Ectodermal cell (in vitro differentiated cells): ENCODE data around the gene JAG2.

Source experiments
- H3K27ac ChIP-seq: 2 replicates; pipeline ENCODE4 v1.7.0; 2013; ENCODE audit warnings: mild to moderate bottlenecking, low read depth, low read length; ENCODE audit not compliant: insufficient read depth, poor library complexity, severe bottlenecking
- H3K27me3 ChIP-seq: 2 replicates; pipeline ENCODE4 v1.7.0; 2013; ENCODE audit warnings: mild to moderate bottlenecking, low read length; ENCODE audit not compliant: insufficient read depth, control insufficient read depth, poor library complexity, severe bottlenecking
- H3K36me3 ChIP-seq: one replicate; pipeline ENCODE4 v1.7.0; 2013; ENCODE audit warnings: low read length; ENCODE audit not compliant: control insufficient read depth, insufficient read depth
- H3K4me1 ChIP-seq: one replicate; pipeline ENCODE4 v1.7.0; 2013; ENCODE audit warnings: low read length; ENCODE audit not compliant: control insufficient read depth, insufficient read depth
- H3K4me3 ChIP-seq: 2 replicates; pipeline ENCODE4 v1.7.0; 2013; ENCODE audit warnings: low read depth, low read length, control low read depth; ENCODE audit not compliant: insufficient read depth
- H3K9me3 ChIP-seq: 2 replicates; pipeline ENCODE4 v1.7.0; 2013; ENCODE audit warnings: mild to moderate bottlenecking, low read length, moderate library complexity; ENCODE audit not compliant: control insufficient read depth
- WGBS, 2 experiments: methylation state at CpG; one replicate each; pipeline ENCODE4 v1.1.7; 2013; ENCODE audit warnings: missing lambda C conversion rate in 2 of 2; 5-methylcytosine and 5-hydroxymethylcytosine counted together

JAG2 gene

DNA sequence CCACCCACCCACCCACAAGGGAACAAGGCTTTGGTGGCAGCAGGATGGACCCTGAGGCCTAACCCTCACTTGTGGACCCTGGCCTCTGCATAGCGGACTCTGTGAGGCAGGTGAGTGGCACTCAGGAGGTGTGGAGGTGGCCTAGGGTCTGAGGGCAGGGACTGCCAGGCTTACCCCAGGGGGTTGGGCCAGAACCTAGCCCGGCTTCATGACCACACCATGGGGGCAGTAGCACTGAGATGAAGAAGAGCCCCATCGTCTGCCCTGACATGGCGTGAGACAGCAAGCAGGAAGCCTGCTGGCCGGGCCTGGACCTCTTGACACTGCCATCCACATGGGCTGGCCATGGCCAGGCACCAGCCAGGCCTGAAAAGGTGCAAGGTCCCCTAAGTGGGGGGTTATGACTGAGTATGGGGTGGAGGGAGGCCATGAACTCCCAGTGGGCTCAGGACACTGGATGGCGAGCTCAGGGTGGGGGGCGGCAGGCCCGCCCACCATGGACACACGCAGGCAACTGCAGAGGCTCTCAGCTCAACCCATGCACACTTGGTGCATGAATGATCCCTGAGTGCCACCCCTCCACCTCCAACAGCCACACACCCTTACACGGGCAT lies 29.3 kb downstream of the JAG2 start:
- no peaks in the 10 kb centered on the region for H3K27me3 ChIP-seq
- WGBS, 2 experiments: 74 to 77% methylated on average over 10 of the region's 10 CpGs
- no peaks in the 10 kb centered on the region for H3K36me3 ChIP-seq
- H3K4me3 ChIP-seq: no peak overlapping the region
- no peak overlapping the region for H3K27ac ChIP-seq
- no peaks in the 10 kb centered on the region for H3K9me3 ChIP-seq
- no peaks in the 10 kb centered on the region for H3K4me1 ChIP-seq

DNA sequence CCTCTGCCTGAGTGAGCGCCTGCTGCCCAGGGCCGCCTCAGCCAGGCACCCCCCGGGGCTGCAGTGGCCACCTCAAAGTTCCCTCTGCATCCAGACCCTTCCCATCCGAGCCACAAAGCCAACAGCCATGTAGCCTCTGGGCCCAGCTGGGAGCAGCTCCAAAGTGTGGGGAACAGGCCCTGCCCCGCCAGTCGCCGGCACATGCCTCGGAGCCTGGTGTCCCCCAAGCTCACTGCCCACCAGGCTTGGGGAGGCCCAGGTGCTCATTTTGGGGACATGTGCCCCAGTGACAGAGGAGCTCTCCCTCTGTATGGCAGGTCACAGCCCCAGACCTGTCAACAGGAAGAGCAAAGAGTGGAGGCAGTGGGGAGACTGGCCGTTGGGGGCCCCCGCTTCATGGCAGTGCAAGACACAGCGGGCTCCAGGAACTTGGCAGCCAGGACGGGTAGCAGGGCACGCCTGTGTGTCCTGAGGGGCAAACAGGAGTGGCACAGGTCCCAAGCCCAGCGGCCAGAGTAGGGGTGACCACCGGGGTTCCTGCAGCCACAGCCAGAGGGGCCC lies 29.9 kb downstream of the JAG2 start:
- H3K27me3 ChIP-seq: no peaks in the 10 kb centered on the region
- WGBS, 2 experiments: 93 to 94% methylated on average over 15 of the region's 15 CpGs
- no peak overlapping the region for H3K4me3 ChIP-seq
- H3K36me3 ChIP-seq: no peaks in the 10 kb centered on the region
- H3K4me1 ChIP-seq: no peaks in the 10 kb centered on the region
- H3K27ac ChIP-seq: no peak overlapping the region
- no peaks in the 10 kb centered on the region for H3K9me3 ChIP-seq

DNA sequence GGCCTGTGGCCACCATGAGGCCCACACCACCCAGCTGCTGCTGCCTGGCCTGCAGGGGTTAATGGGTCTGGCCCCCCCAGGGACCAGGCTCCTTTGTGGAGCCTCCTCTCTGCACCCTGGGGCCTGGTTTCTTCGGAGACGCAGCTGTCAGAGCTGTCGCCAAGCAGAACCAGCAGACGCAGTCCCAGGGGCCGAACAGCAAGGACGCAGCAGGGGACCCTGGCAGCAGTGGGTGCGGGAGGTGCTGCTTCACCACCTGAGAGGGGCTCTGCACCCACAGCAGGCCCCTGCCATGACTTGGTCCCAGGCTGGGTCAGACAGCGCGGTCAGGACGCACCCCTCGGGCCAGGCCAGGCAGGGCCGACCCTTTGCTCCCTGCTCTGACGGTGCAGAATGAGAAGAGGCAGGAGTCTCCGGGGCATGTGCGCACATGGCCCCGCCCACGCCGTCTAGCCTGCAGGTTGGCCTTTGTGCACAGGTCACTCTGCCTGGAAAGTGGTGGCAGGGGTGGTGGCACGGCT lies 30.5 kb downstream of the JAG2 start:
- Histone ChIP-seq H3K4me3 (no peak overlapping the region), H3K27me3 (no peaks in the 10 kb centered on the region), H3K4me1 (no peaks in the 10 kb centered on the region), H3K9me3 (no peaks in the 10 kb centered on the region), H3K27ac (no peak overlapping the region), H3K36me3 (no peaks in the 10 kb centered on the region)
- WGBS, 2 experiments: 92 to 93% methylated on average over 19 of the region's 19 CpGs

DNA sequence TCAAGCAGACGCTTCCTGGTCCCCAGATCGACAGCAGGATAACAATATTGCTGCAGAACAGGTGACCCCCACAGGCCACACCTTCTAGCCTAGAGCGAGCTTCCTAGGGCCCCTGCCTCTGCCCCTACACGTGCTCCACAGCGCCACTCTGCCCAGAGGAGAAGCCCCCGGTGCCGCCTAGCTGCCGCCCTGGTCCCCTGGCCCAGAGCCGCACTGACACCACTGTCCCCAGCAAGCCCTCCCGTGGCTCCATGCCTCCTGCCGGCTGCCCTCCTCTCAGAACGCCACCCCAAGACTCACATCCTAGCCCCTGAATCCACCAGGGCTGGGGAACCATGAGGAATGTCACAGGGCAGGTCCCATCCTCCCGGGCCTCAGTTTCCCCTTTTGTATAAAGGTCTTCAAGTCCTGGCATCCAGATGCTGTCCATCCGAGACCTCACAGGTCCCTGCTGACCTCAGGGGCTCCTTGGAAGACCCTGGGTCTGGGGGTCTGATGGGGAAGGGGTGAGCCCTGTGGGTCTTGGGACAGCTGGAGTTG lies 31.0 kb downstream of the JAG2 start:
- H3K4me1 ChIP-seq: no peaks in the 10 kb centered on the region
- H3K36me3 ChIP-seq: no peaks in the 10 kb centered on the region
- H3K27me3 ChIP-seq: no peaks in the 10 kb centered on the region
- H3K9me3 ChIP-seq: no peaks in the 10 kb centered on the region
- no peak overlapping the region for H3K27ac ChIP-seq
- no peak overlapping the region for H3K4me3 ChIP-seq
- 87 to 89% methylated on average over 14 of the region's 14 CpGs for WGBS, 2 experiments

DNA sequence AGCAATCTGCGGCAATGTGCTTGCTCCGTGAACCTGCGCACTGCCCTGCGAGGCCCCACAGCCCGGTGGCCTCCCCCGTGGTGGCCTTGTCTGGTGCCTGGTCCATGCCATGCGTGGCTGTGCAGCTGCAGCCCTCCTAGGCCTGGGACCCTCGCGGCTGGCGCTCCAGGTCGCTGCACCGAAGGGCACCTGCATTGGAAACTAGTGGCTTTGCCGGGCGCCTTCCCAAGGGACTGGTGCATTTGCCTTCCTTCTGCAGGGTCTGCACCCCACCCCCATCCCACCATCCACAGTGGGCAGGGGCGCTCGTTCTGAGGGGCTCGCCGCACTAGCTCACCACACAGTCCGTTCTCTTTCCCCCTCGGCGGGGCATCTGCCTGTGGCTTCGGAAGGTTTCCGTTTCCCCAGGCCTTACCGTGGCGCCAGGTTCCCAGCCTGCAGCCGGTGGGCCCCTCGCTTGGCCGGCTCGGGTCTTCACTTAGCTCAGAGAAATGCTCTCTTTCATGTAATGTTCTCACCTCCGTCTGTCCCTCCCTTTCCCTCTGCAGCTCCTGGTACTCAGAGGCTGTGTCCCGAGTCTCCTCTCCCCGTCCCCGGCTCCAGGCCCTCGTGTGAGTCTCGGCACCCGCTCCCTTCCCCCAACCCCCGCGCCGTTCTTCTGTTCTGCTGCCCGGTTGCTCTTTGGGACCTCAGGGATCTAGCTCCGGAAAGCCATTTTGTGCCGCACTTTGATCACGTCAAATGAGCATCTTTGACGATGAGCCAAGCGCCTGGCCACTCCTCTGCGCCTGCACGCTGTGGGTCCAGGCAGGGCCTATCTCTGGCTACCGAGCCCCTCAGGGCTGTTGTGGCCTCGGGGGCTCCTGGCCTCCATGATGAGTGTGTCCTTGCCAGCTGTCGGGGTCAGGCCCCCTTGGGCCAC lies 31.9 kb downstream of the JAG2 start:
- H3K9me3 ChIP-seq: no peaks in the 10 kb centered on the region
- no peaks in the 10 kb centered on the region for H3K4me1 ChIP-seq
- no peaks in the 10 kb centered on the region for H3K27me3 ChIP-seq
- H3K4me3 ChIP-seq: no peak overlapping the region
- no peak overlapping the region for H3K27ac ChIP-seq
- H3K36me3 ChIP-seq: no peaks in the 10 kb centered on the region
- WGBS, 2 experiments: 92 to 93% methylated on average over 50 of the region's 50 CpGs

DNA sequence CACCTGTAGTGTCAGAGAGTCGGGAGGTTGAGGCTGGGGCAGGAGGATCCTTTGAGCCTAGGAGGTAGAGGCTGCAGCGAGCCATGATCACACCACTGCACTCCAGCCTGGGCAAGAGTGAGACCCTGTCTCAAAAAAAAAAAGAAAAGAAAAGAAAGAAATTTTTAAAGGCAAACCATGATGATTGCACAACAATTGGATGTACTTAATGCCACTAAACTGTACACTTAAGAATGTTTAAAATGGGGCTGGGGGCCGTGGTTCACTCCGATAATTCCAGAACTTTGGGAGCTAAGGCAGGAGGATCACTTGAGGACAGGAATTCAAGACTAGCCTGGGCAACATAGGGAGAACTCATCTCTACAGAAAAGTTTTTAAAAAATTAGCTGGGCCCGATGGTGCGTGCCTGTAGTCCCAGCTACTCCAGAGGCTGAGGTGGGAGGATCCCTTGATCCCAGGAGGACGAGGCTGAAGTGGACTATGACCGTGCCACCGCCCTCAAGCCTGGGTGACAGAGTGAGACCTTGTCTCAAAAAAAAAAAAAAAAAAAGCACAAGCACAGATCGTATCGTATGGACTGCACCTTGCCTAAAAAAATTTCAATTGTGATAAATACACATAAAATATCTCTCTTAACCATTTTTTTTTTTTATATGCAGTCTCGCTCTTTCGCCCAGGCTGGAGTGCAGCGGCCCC lies 32.7 kb downstream of the JAG2 start:
- Histone ChIP-seq H3K27ac (no peak overlapping the region), H3K9me3 (no peaks in the 10 kb centered on the region), H3K27me3 (no peaks in the 10 kb centered on the region), H3K4me1 (no peaks in the 10 kb centered on the region), H3K4me3 (no peak overlapping the region), H3K36me3 (no peaks in the 10 kb centered on the region)
- 93 to 95% methylated on average over 14 of the region's 14 CpGs for WGBS, 2 experiments

DNA sequence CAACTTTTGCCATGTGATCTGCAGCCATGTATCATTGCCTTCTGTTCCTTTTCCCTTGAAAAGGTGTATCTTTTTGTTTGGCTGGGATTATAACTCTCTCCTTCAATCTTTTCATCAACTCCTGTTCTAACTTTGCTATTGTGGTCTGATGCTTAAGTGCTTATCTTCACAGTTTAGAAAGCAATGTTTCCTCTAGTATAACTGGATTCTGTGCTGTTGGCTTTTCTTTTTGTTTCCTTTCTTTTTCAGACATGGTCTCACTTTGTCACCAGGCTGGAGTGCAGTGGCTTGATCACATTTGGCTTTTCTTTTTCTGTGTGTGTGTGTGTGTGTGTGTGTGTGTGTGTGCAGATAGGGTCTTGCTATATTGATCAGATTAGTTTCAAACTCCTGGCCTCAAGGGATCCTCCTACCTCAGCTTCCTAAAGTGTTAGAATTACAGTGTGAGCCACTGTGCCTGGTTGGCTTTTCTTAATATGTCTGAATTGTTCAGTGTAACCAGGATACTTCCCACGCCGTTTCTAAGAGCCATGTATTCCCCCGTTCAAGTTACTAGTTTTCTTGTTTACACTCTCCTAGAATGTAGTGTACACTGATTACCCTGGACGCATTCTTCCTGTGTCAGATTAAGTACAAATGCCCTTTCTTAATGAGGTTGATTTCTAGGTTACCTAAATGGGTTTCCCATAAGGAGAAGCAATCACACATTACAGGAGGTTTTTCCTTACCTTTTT lies 35.5 kb downstream of the JAG2 start:
- H3K27ac ChIP-seq: no peak overlapping the region
- no peak overlapping the region for H3K4me3 ChIP-seq

DNA sequence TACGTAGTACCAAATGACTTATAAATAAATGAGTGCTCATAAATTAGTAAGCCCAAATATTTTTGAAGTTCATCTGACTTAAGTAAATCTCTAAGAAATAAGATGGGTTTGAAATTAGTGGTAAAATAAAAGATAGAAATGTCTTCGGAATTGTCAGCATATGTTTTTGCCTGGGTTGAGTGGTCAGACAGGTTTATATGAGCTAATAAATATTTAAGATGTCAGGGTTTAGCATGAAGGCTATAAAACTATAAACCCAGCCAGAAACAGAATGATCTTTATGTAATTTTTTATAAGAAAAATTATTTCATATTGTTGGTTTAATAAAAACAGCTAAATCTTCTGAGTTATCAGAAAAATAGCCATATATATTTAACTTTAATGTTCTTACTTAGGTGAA lies 37.3 kb downstream of the JAG2 start:
- Histone ChIP-seq H3K4me1 (no peaks in the 10 kb centered on the region), H3K4me3 (no peak overlapping the region), H3K27ac (no peak overlapping the region), H3K27me3 (no peaks in the 10 kb centered on the region), H3K36me3 (no peaks in the 10 kb centered on the region), H3K9me3 (no peaks in the 10 kb centered on the region)
- 87 to 95% methylated on average over 1 to 2 of the region's 2 CpGs for WGBS, 2 experiments

More for the DNA sequence above, 35.5 kb downstream of the JAG2 start:
- Histone ChIP-seq H3K27me3 (no peaks in the 10 kb centered on the region), H3K4me1 (no peaks in the 10 kb centered on the region), H3K36me3 (no peaks in the 10 kb centered on the region), H3K9me3 (no peaks in the 10 kb centered on the region)
- 89 to 90% methylated on average over 4 of the region's 4 CpGs for WGBS, 2 experiments

DNA sequence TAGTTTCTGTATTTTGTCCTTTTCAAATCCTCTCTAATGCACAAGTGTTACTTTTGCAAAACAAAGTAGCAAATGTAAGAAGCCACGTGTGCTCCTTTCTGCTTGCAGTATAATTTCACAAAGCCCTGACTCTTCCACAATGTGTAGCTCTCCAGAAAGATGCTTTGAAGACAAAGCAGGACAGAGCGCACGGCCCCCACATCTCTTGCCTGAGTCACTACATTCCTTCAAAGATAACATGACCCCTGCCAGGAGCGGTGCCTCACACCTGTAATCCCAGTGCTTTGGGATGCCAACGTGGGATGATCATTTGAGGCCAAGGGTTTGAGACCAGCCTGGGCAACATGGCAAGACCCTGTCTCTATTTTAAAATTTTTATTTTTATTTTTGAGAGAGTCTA lies 40.5 kb downstream of the JAG2 start:
- 50 to 62% methylated on average over 5 of the region's 5 CpGs for WGBS, 2 experiments
- Histone ChIP-seq H3K4me3 (no peak overlapping the region), H3K4me1 (no peaks in the 10 kb centered on the region), H3K9me3 (no peaks in the 10 kb centered on the region), H3K36me3 (no peaks in the 10 kb centered on the region), H3K27ac (no peak overlapping the region), H3K27me3 (no peaks in the 10 kb centered on the region)
